RWPE2 (cell line): ENCODE measurements around the gene CFAP74.

ENCODE experiments used
- ATAC-seq: fragments of 200-7000 bp; cut with Tn5 transposase; 3 replicates; pipeline ENCODE4 v1.9.1; 2021; ENCODE audit warnings: low read depth
- DNase-seq: peaks from one replicate; pipeline ENCODE4 v3.0.0-alpha.2; 2020; ENCODE audit warnings: low spot score
- H3K27ac ChIP-seq: fragments of 450-650 bp; 2 replicates; pipeline ENCODE4 v1.5.1; 2017; ENCODE audit warnings: mild to moderate bottlenecking; ENCODE audit not compliant: poor library complexity, severe bottlenecking
- H3K27me3 ChIP-seq: fragments of 250-450 bp; sonication (Bioruptor Pico); 2 replicates; pipeline ENCODE4 v1.5.1; 2021; ENCODE audit warnings: mild to moderate bottlenecking, moderate library complexity; ENCODE audit not compliant: insufficient read depth, poor library complexity, severe bottlenecking
- H3K36me3 ChIP-seq: fragments of 250-450 bp; sonication (Bioruptor Pico); 2 replicates; pipeline ENCODE4 v1.5.1; 2020; ENCODE audit warnings: low read depth, mild to moderate bottlenecking, moderate library complexity
- H3K4me1 ChIP-seq: fragments of 250-450 bp; sonication (Bioruptor Pico); 2 replicates; pipeline ENCODE4 v1.5.1; 2021; ENCODE audit warnings: mild to moderate bottlenecking, moderate library complexity; ENCODE audit not compliant: insufficient read depth, poor library complexity, severe bottlenecking
- H3K4me3 ChIP-seq: fragments of 250-450 bp; sonication (Bioruptor Pico); 2 replicates; pipeline ENCODE4 v1.5.1; 2021; ENCODE audit warnings: mild to moderate bottlenecking, moderate library complexity; ENCODE audit not compliant: severe bottlenecking
- H3K9me3 ChIP-seq: fragments of 250-450 bp; sonication (Bioruptor Pico); 2 replicates; pipeline ENCODE4 v1.5.1; 2021; ENCODE audit warnings: mild to moderate bottlenecking, moderate library complexity; ENCODE audit not compliant: severe bottlenecking
- CTCF ChIP-seq: fragments of 450-650 bp; IDR thresholded peaks from one replicate; pipeline ENCODE4 v1.5.1; 2017; ENCODE audit warnings: mild to moderate bottlenecking, moderate library complexity; ENCODE audit not compliant: poor library complexity, severe bottlenecking

Gene CFAP74

DNA sequence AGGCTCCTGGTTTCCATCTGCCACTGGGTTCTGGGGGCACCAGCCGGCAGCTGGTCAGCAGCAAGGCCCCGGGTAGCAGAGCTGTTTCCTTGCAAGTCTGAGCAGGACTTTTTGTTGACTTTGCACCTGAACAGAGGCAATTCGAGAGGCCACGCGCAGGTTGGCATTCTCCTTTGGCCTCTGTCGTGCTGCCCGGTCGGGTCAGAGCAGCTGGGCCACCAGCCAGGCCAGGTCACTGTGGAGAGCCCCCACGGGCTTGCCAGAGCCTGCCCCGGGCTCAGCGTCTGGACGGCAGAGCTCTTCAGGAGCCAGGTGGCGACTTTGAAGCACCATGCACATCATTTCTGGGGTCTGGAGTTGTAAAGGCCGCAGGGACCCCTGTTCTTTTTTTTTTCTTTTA, 56.1 kb downstream of the CFAP74 start:
- Histone ChIP-seq H3K4me3 (no peak overlapping the region), H3K27ac (no peak overlapping the region), H3K36me3 (no peaks in the 10 kb centered on the region), H3K9me3 (no peaks in the 10 kb centered on the region), H3K4me1 (no peaks in the 10 kb centered on the region), H3K27me3 (no peaks in the 10 kb centered on the region)
- DNase-seq = no peak
- no peak; the same call in 1 of the 3 replicates for ATAC-seq
- TF ChIP-seq CTCF = no peak

DNA sequence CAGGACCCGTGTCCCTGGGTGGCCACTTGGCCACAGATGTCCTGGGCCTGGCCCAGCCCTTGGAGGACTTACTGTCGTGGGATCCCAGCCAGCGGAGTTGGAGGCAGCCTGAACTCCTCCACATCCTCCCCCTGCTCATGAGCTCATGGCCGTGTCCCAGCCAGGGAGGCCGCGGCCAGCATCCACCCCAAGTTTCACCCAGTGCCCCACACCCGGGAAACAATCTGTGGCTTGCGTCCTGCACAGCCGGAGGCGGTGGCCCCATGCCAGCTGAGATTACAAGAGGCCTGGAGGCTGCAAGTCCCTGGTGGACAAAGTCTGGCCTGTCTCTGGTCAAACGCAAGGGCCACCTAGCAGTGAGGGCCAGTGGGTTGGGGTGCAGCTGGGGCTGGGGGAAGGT, 57.0 kb downstream of the CFAP74 start:
- H3K9me3 ChIP-seq = no peaks in the 10 kb centered on the region
- TF ChIP-seq CTCF = no peak
- no peak for DNase-seq
- H3K36me3 ChIP-seq = no peaks in the 10 kb centered on the region
- H3K27me3 ChIP-seq = no peaks in the 10 kb centered on the region
- H3K27ac ChIP-seq = no peak overlapping the region
- H3K4me1 ChIP-seq = no peaks in the 10 kb centered on the region
- ATAC-seq = no peak
- H3K4me3 ChIP-seq = no peak overlapping the region

DNA sequence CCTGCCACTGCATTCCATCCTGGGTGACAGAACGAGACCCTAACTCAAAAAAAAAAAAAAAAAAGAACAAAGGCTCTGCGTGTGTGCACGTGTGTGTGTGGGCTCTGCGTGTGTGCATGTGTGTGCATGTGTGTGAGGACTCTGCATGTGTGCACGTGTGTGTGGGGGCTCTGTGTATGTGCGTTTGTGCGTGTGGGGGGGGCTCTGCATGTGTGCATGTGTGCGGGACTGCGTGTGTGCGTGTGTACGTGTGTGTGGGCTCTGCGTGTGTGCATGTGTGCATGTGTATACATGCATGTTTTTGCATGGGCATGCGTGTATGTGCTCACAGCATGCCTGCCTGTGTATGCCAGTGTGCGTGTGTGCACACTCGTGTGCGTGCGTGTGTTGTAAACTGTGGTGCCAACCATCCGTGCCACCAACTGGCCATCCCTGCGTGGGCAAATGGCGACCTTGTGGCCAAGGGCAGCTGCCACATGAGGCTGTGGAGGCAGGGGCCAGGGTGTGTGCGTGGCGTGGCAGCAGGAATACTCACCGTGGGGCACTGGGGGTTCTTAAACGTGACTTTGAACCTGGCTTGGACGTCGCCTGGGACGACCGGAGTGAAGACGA, 57.7 kb downstream of the CFAP74 start:
- H3K27ac ChIP-seq = no peak overlapping the region
- no peak for TF ChIP-seq CTCF

GRCh38 chr1:1943834-1944570, 59.6 kb downstream of the CFAP74 start:
- no peak overlapping the region for H3K4me3 ChIP-seq
- peak; percentile 78 for ATAC-seq
- H3K36me3 ChIP-seq = no peaks in the 10 kb centered on the region
- peak; percentile 78 for TF ChIP-seq CTCF
- H3K27me3 ChIP-seq = no peaks in the 10 kb centered on the region
- no peaks in the 10 kb centered on the region for H3K9me3 ChIP-seq
- H3K27ac ChIP-seq = no peak overlapping the region
- H3K4me1 ChIP-seq = no peaks in the 10 kb centered on the region
- DNase-seq = no peak

More for the DNA sequence above, 57.7 kb downstream of the CFAP74 start:
- DNase-seq (no peak), ATAC-seq (no peak)
- no peaks in the 10 kb centered on the region for H3K9me3 ChIP-seq
- H3K36me3 ChIP-seq = no peaks in the 10 kb centered on the region
- H3K27me3 ChIP-seq = no peaks in the 10 kb centered on the region
- no peaks in the 10 kb centered on the region for H3K4me1 ChIP-seq
- no peak overlapping the region for H3K4me3 ChIP-seq
